H1 (cell line): ENCODE results near the gene NUBP2. TPM values are rescaled to one million over a fixed set of nuclear protein-coding genes. Genes with fewer than 3 reads are reported as not detected.

Source experiments
- CTCF ChIA-PET: fragments of 300-600 bp; sonication (Branson Sonifier 250); formaldehyde crosslinking; loops from one replicate; lab custom pipeline; 2021; ENCODE audit not compliant: partially characterized antibody; lab: Charles Lee
- POLR2A ChIA-PET: fragments of 300-600 bp; sonication (Branson Sonifier 250); formaldehyde crosslinking; loops from one replicate; lab custom pipeline; 2021; ENCODE audit warnings: inconsistent platforms; ENCODE audit not compliant: partially characterized antibody; lab: Charles Lee
- DNase-seq, 2 experiments: peaks; one replicate each; pipeline versions ENCODE4 v3.0.0 to v3.0.0-alpha.2; 2010 to 2022; ENCODE audit warnings: low spot score in 2 of 2, low read depth in 1 of 2, mixed read lengths in 1 of 2
- FAIRE-seq: peaks from 2 replicates; lab custom pipeline; 2011; peaks lifted over from hg19 to GRCh38; lab: Jason Lieb, UNC
- H2AFZ ChIP-seq: 2 replicates; pipeline ENCODE4 v1.8.1; 2012; ENCODE audit warnings: low read length, inconsistent platforms
- H2AK5ac ChIP-seq: 2 replicates; pipeline ENCODE4 v1.6.1; 2013; ENCODE audit warnings: low read depth, low read length
- H2BK120ac ChIP-seq: replicated peaks from 2 replicates; pipeline ENCODE3; 2013; ENCODE audit warnings: low read depth, low read length, inconsistent platforms
- H2BK12ac ChIP-seq: 2 replicates; pipeline ENCODE4 v1.6.1; 2013; ENCODE audit warnings: low read depth, low read length
- H2BK15ac ChIP-seq: 2 replicates; pipeline ENCODE4 v1.6.1; 2013; ENCODE audit warnings: low read length
- H2BK20ac ChIP-seq: 2 replicates; pipeline ENCODE4 v1.6.1; 2013; ENCODE audit warnings: low read length
- H2BK5ac ChIP-seq: 2 replicates; pipeline ENCODE4 v1.6.1; 2013; ENCODE audit warnings: low read depth, low read length
- H3K14ac ChIP-seq: 2 replicates; pipeline ENCODE4 v1.6.1; 2013; ENCODE audit warnings: inconsistent platforms; ENCODE audit not compliant: insufficient read length
- H3K18ac ChIP-seq: 2 replicates; pipeline ENCODE4 v1.6.1; 2013; ENCODE audit warnings: low read length; ENCODE audit errors: extremely low read depth
- H3K23ac ChIP-seq: 2 replicates; pipeline ENCODE4 v1.6.1; 2013; ENCODE audit warnings: inconsistent platforms; ENCODE audit not compliant: insufficient read length
- H3K23me2 ChIP-seq: 2 replicates; pipeline ENCODE4 v1.6.1; 2013; ENCODE audit warnings: low read depth, low read length
- H3K27ac ChIP-seq: 2 replicates; pipeline ENCODE4 v1.6.1; 2011; ENCODE audit warnings: low read depth, low read length, inconsistent platforms
- H3K27me3 ChIP-seq, 4 experiments: replicated peaks in 1 of 4; 1 replicate in 1 of 4; 2 replicates in 3 of 4; pipeline versions ENCODE4 v1.6.1 to v1.8.1; 2011 to 2013; ENCODE audit warnings: low read length in 3 of 4, mild to moderate bottlenecking in 3 of 4, inconsistent platforms in 2 of 4, mixed read lengths in 2 of 4, moderate library complexity in 1 of 4; ENCODE audit not compliant: control insufficient read depth in 3 of 4, insufficient read depth in 3 of 4; ENCODE audit errors: extremely low read depth in 1 of 4
- H3K36me3 ChIP-seq, 4 experiments: 2 replicates each; pipeline versions ENCODE4 v1.6.1 to v1.8.1; 2011 to 2013; ENCODE audit warnings: mild to moderate bottlenecking in 4 of 4, low read length in 3 of 4, moderate library complexity in 2 of 4, control low read depth in 1 of 4, inconsistent platforms in 1 of 4; ENCODE audit not compliant: insufficient read depth in 4 of 4, control insufficient read depth in 2 of 4
- H3K4ac ChIP-seq: replicated peaks from 2 replicates; pipeline ENCODE3; 2013; ENCODE audit warnings: low read length, low read depth, mixed read lengths, inconsistent platforms; ENCODE audit not compliant: insufficient read length
- H3K4me1 ChIP-seq, 4 experiments: replicated peaks in 1 of 4; 1 replicate in 1 of 4; 2 replicates in 3 of 4; pipeline versions ENCODE4 v1.6.1 to v1.8.1; 2011 to 2013; ENCODE audit warnings: low read length in 3 of 4, inconsistent platforms in 2 of 4, mixed read lengths in 1 of 4; ENCODE audit not compliant: insufficient read depth in 4 of 4, control insufficient read depth in 3 of 4
- H3K4me2 ChIP-seq, 2 experiments: 2 replicates each; pipeline versions ENCODE4 v1.6.1 to v1.8.1; 2011 to 2013; ENCODE audit warnings: low read depth in 2 of 2, low read length in 2 of 2, control low read depth in 1 of 2, inconsistent platforms in 1 of 2, mild to moderate bottlenecking in 1 of 2; ENCODE audit not compliant: insufficient read depth in 1 of 2
- H3K4me3 ChIP-seq, 4 experiments: fragments of 200-600, 300-600 bp in 1 of 4; sonication (generic), shearing (Covaris generic), sonication (Bioruptor Twin) in 1 of 4; 2 replicates each; pipeline versions ENCODE4 v1.5.1 to v1.8.1; 2011 to 2016; ENCODE audit warnings: low read length in 4 of 4, low read depth in 3 of 4, control low read depth in 2 of 4, inconsistent platforms in 2 of 4, mild to moderate bottlenecking in 2 of 4, mixed read lengths in 1 of 4, moderate library complexity in 1 of 4; ENCODE audit not compliant: insufficient read depth in 2 of 4; ENCODE audit errors: extremely low read depth in 1 of 4
- H3K56ac ChIP-seq: replicated peaks from 2 replicates; pipeline ENCODE3; 2013; ENCODE audit warnings: low read depth, mild to moderate bottlenecking, mixed read lengths, low read length, inconsistent platforms; ENCODE audit not compliant: insufficient read length
- H3K79me1 ChIP-seq: 2 replicates; pipeline ENCODE4 v1.6.1; 2013; ENCODE audit warnings: low read depth, low read length, control low read depth
- H3K79me2 ChIP-seq, 2 experiments: 2 replicates each; pipeline versions ENCODE4 v1.6.1 to v1.8.1; 2012 to 2013; ENCODE audit warnings: low read length in 2 of 2, mild to moderate bottlenecking in 2 of 2, inconsistent platforms in 1 of 2; ENCODE audit not compliant: insufficient read depth in 2 of 2, control insufficient read depth in 1 of 2
- H3K9ac ChIP-seq, 4 experiments: replicated peaks in 1 of 4; 1 replicate in 1 of 4; 2 replicates in 3 of 4; pipeline versions ENCODE4 v1.6.1 to v1.8.1; 2011 to 2013; ENCODE audit warnings: low read depth in 3 of 4, low read length in 3 of 4, control low read depth in 2 of 4, mild to moderate bottlenecking in 2 of 4, moderate library complexity in 2 of 4, inconsistent platforms in 1 of 4; ENCODE audit errors: extremely low read depth in 1 of 4
- H3K9me3 ChIP-seq, 2 experiments: 2 replicates each; pipeline versions ENCODE4 v1.6.1 to v1.8.1; 2012 to 2013; ENCODE audit warnings: mild to moderate bottlenecking in 2 of 2, moderate library complexity in 2 of 2, control low read depth in 1 of 2, inconsistent platforms in 1 of 2, low read depth in 1 of 2, low read length in 1 of 2, mixed read lengths in 1 of 2; ENCODE audit not compliant: insufficient read depth in 2 of 2
- H4K20me1 ChIP-seq, 2 experiments: replicated peaks in 1 of 2; 2 replicates each; pipeline versions ENCODE3 to v1.8.1; 2011 to 2013; ENCODE audit warnings: inconsistent platforms in 2 of 2, low read length in 2 of 2, mild to moderate bottlenecking in 1 of 2; ENCODE audit not compliant: insufficient read depth in 2 of 2, control insufficient read depth in 1 of 2
- H4K5ac ChIP-seq: 2 replicates; pipeline ENCODE4 v1.6.1; 2013; ENCODE audit warnings: low read length, low read depth, mixed read lengths, inconsistent platforms; ENCODE audit not compliant: insufficient read length
- H4K8ac ChIP-seq: 2 replicates; pipeline ENCODE4 v1.8.0; 2013; ENCODE audit warnings: mild to moderate bottlenecking, moderate library complexity, low read length, inconsistent platforms; ENCODE audit not compliant: insufficient read depth; ENCODE audit errors: extremely low read depth
- H4K91ac ChIP-seq: replicated peaks from 2 replicates; pipeline ENCODE3; 2013; ENCODE audit warnings: low read length, mixed read lengths, inconsistent platforms; ENCODE audit not compliant: insufficient read length
- JUN ChIP-seq: IDR thresholded peaks from 2 replicates; pipeline ENCODE4 v1.6.1; 2011; ENCODE audit warnings: low read depth, mild to moderate bottlenecking, improper control_type of control experiment, low read length
- KDM5A ChIP-seq: fragments of 200-600 bp; IDR thresholded peaks from 2 replicates; pipeline ENCODE4 v1.7.1; 2012; ENCODE audit warnings: mild to moderate bottlenecking, low read length, inconsistent platforms, mixed read lengths
- MAFK ChIP-seq: IDR thresholded peaks from 2 replicates; pipeline ENCODE4 v1.6.1; 2012; ENCODE audit warnings: low read depth, mild to moderate bottlenecking, improper control_type of control experiment, low read length
- NANOG ChIP-seq: IDR thresholded peaks from 2 replicates; pipeline ENCODE4 v1.6.1; 2011; ENCODE audit warnings: low read length, low read depth, mild to moderate bottlenecking, inconsistent platforms; ENCODE audit not compliant: insufficient read depth, poor library complexity, severe bottlenecking
- POLR2AphosphoS5 ChIP-seq: IDR thresholded peaks from 2 replicates; pipeline ENCODE4 v1.6.1; 2011; ENCODE audit warnings: low read depth, low read length
- SIN3A ChIP-seq, 2 experiments: IDR thresholded peaks in 1 of 2; conservative IDR thresholded peaks in 1 of 2; 2 replicates each; pipeline ENCODE4 v1.6.1; 2011 to 2012; ENCODE audit warnings: low read length in 2 of 2, improper control_type of control experiment in 1 of 2, low read depth in 1 of 2, mild to moderate bottlenecking in 1 of 2
- SP4 ChIP-seq: IDR thresholded peaks from 2 replicates; pipeline ENCODE4 v1.6.1; 2012; ENCODE audit warnings: low read length, inconsistent platforms
- SRF ChIP-seq: IDR thresholded peaks from 2 replicates; pipeline ENCODE4 v1.6.1; 2011; ENCODE audit warnings: mild to moderate bottlenecking, low read depth, low read length, moderate library complexity
- SUZ12 ChIP-seq: fragments of 200-600 bp; sonication (generic); IDR thresholded peaks from 2 replicates; pipeline ENCODE4 v1.6.1; 2012; ENCODE audit warnings: mild to moderate bottlenecking, inconsistent platforms, low read length, moderate library complexity, mixed read lengths
- TCF12 ChIP-seq: IDR thresholded peaks from 2 replicates; pipeline ENCODE4 v1.6.1; 2011; ENCODE audit warnings: low read depth, mild to moderate bottlenecking, low read length
- USF2 ChIP-seq: IDR thresholded peaks from 2 replicates; pipeline ENCODE4 v1.6.1; 2011; ENCODE audit warnings: low read length, improper control_type of control experiment
- whole genome bisulfite sequencing, 2 experiments: shearing (Covaris generic) in 1 of 2; methylation state at CpG; one replicate each; pipeline versions ENCODE4 v1.1.6 to v1.1.7; 2013 to 2015; ENCODE audit warnings: low lambda C conversion rate in 2 of 2, mixed read lengths in 2 of 2, inconsistent platforms in 1 of 2, low coverage in 1 of 2, missing lambda C conversion rate in 1 of 2; ENCODE audit not compliant: insufficient replicate concordance in 2 of 2, insufficient coverage in 1 of 2, insufficient read length in 1 of 2; ENCODE audit errors: extremely low coverage in 1 of 2, missing lambda C conversion rate in 1 of 2; 5-methylcytosine and 5-hydroxymethylcytosine counted together
- polyA plus RNA-seq, 7 experiments: library from polyadenylated mRNA; depleted of rRNA in 3 of 7; stranded (reverse) in 5 of 7; unstranded in 2 of 7; fragments of >200 nt in 5 of 7; fragments of 200-250 nt in 2 of 7; gene quantifications; 1 replicate in 5 of 7; 2 replicates in 1 of 7; 4 replicates in 1 of 7; pipeline versions ENCODE4 v1.2.1 to v1.2.3, GENCODE V29; 2011 to 2013; ENCODE audit warnings: missing spikeins in 2 of 7, mixed read lengths in 2 of 7
- total RNA-seq: library from RNA; stranded (reverse); fragmentation: NEBNext Ultra II Directional; extraction: Animal tissue kit (Norgen Biotek cat#: 25700); gene quantifications from 2 replicates; pipeline ENCODE4 v1.2.1, GENCODE V29; 2021

NUBP2 gene
- total and polyA plus RNA-seq, 2 of the 8 experiments (the other 6 are each of a cell fraction or from before 2014, with no cell fraction given): 70.3 to 96.9 TPM

DNA sequence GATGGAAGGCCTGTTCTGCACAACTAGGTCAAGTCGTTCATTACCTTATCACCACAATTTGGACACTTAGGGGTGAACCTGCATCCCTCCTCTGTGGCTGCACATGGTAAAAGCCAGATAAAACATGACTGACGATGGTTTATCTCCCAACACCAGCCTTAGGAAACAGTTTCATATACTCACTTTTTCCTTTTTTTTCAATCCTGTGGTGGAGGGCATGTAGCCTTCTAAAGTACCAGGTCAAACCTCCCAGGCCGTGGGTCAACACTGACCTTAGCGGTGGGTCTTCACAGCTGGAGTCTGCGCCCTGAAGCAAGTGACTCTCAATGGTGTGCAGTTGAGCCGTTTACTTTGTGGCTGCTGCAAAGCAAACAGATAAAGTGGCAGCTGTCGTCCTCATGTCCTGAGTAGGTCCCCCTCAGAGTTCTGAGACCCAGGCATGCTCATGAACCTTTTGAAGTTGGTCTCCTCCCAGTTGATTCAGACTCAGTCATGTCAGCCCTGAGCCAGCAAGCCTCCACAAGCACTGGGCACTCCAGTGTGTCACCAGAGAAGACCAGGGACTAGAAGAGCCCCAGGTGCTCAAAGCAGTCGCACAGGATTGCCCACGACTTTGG, 50.2 kb downstream of the NUBP2 start:
- CTCF ChIA-PET: interaction anchor here (0.9 to 1.3 kb wide), 3 partner anchors 8 to 129 kb away, joined by 3 read pairs; no protein-coding TSS in a partner anchor
- no peak for FAIRE-seq

More for the DNA sequence above, 50.2 kb downstream of the NUBP2 start:
- peaks cover 0 to 2% of the 10 kb centered on the region in 2 experiments for H4K20me1 ChIP-seq
- H3K56ac ChIP-seq: no peak overlapping the region
- no peak overlapping the region for H2BK5ac ChIP-seq
- TF ChIP-seq MAFK (no peak), SUZ12 (no peak), JUN (no peak), SRF (no peak), SIN3A (conservative IDR thresholded peaks at IDR 0.05 in 1 of 2, IDR thresholded peaks at IDR 0.05 in 1 of 2; ENCODE audit: low read depth in 1 of 2, low read length in 2 of 2) (no peak), KDM5A (no peak), USF2 (no peak), SP4 (no peak), POLR2AphosphoS5 (no peak), TCF12 (no peak), NANOG (no peak)
- no peaks in the 10 kb centered on the region for H3K9me3 ChIP-seq
- H4K8ac ChIP-seq: 0 out of 2 replicates have a peak overlapping the region, but pooled peaks have one; percentile 14
- H4K5ac ChIP-seq: no peak overlapping the region
- H4K91ac ChIP-seq: no peak overlapping the region
- no peaks in the 10 kb centered on the region for H3K36me3 ChIP-seq
- no peak overlapping the region for H3K23ac ChIP-seq
- H3K14ac ChIP-seq: no peak overlapping the region
- H2BK15ac ChIP-seq: no peak overlapping the region
- H2BK120ac ChIP-seq: no peak overlapping the region
- no peak overlapping the region for H3K18ac ChIP-seq
- WGBS, 2 experiments: 73% methylated on average over 7 of the region's 9 CpGs; no CpG with 5 or more reads in 1 of the 2 experiments
- H3K4ac ChIP-seq: no peak overlapping the region
- H2BK12ac ChIP-seq: no peak overlapping the region
- H3K4me2 ChIP-seq: no peak overlapping the region
- H3K23me2 ChIP-seq: no peaks in the 10 kb centered on the region
- peaks cover 0 to 12% of the 10 kb centered on the region in 2 experiments; a peak in 2 of 4 replicates for H3K79me2 ChIP-seq
- H2BK20ac ChIP-seq: no peak overlapping the region
- no peak overlapping the region for H2AFZ ChIP-seq
- no peak overlapping the region for H2AK5ac ChIP-seq
- H3K79me1 ChIP-seq: peaks cover 3% of the 10 kb centered on the region
- no peak overlapping the region for H3K27ac ChIP-seq
- H3K4me3 ChIP-seq: no peak overlapping the region
- no peaks in the 10 kb centered on the region; a peak in 1 of 7 replicates for H3K4me1 ChIP-seq
- no peak overlapping the region for H3K9ac ChIP-seq
- H3K27me3 ChIP-seq: no peaks in the 10 kb centered on the region; a peak in 1 of 7 replicates
- POLR2A ChIA-PET: interaction anchor here (0.6 kb wide), 1 partner anchor 224 kb away, joined by 3 read pairs; no protein-coding TSS in a partner anchor
- no peak for DNase-seq
